Vagina (tissue), 2 donors: ENCODE measurements around the gene PSIP1. TPM values are rescaled to one million over a fixed set of nuclear protein-coding genes. Genes with fewer than 3 reads are reported as not detected.

Experiments used
- DNase-seq, 2 donors: peaks; one replicate each; pipeline ENCODE4 v3.0.0-alpha.2; 2017; ENCODE audit errors: extremely low spot score in 2 of 2
- H3K27ac ChIP-seq: fragments of 200-600 bp; sonication (generic); one replicate; pipeline ENCODE4 v1.5.1; 2019
- H3K27me3 ChIP-seq: fragments of 200-600 bp; sonication (generic); one replicate; pipeline ENCODE4 v1.5.1; 2019
- H3K36me3 ChIP-seq, 2 donors: fragments of 200-600 bp; sonication (generic); one replicate each; pipeline ENCODE4 v1.5.1; 2017 to 2019
- H3K4me1 ChIP-seq: fragments of 200-600 bp; sonication (generic); one replicate; pipeline ENCODE4 v1.5.1; 2019
- H3K4me3 ChIP-seq, 2 donors: fragments of 200-600 bp; sonication (generic); 1 replicate in 1 of 2; 2 replicates in 1 of 2; pipeline ENCODE4 v1.5.1; 2016 to 2019
- H3K9me3 ChIP-seq: fragments of 200-600 bp; sonication (generic); one replicate; pipeline ENCODE4 v1.5.1; 2019
- CTCF ChIP-seq, 3 experiments: fragments of 450-650 bp in 2 of 3; fragments of 200-600 bp in 1 of 3; sonication (generic) in 1 of 3; IDR thresholded peaks; one replicate each; pipeline ENCODE4 v1.5.1; 2017 to 2019; ENCODE audit warnings: antibody characterized with exemption in 3 of 3, mild to moderate bottlenecking in 2 of 3, moderate library complexity in 2 of 3
- POLR2A ChIP-seq, 2 donors: fragments of 450-650 bp; IDR thresholded peaks; one replicate each; pipeline ENCODE4 v1.6.1; 2017; ENCODE audit warnings: antibody characterized with exemption in 2 of 2, mild to moderate bottlenecking in 2 of 2, moderate library complexity in 2 of 2
- POLR2AphosphoS5 ChIP-seq, 2 donors: sonication (generic); formaldehyde crosslinking; IDR thresholded peaks; one replicate each; pipeline ENCODE4 v1.9.0; 2017; ENCODE audit warnings: antibody characterized with exemption in 2 of 2, mild to moderate bottlenecking in 2 of 2, low read depth in 1 of 2; ENCODE audit not compliant: insufficient read depth in 1 of 2
- intact Hi-C: fragments of 100-400 bp; cut with DNase I; formaldehyde crosslinking; loops from one replicate; pipeline ENCODE4 v1.15.1; 2023
- total RNA-seq: library from RNA; depleted of rRNA; stranded (reverse); fragments of >200 nt; gene quantifications from one replicate; pipeline ENCODE4 v1.2.3, GENCODE V29; 2016

Gene PSIP1
- total RNA-seq, 1 donor from 2014 or later: 63.8 TPM

GRCh38 chr9:15525958-15526357 is 15.2 kb upstream of the PSIP1 start:
- DNase-seq: no peak
- TF ChIP-seq POLR2A (IDR thresholded peaks at IDR 0.05): no peak
- TF ChIP-seq CTCF (IDR thresholded peaks at IDR 0.05): no peak
- no peak for TF ChIP-seq POLR2AphosphoS5 (IDR thresholded peaks at IDR 0.05; ENCODE audit: insufficient read depth in 1 of 2, low read depth in 1 of 2)
- H3K27ac ChIP-seq: no peak overlapping the region
- no peaks in the 10 kb centered on the region for H3K27me3 ChIP-seq
- intact Hi-C loops: no loop called here
- H3K36me3 ChIP-seq: no peaks in the 10 kb centered on the region
- no peaks in the 10 kb centered on the region for H3K9me3 ChIP-seq
- no peak overlapping the region for H3K4me3 ChIP-seq
- H3K4me1 ChIP-seq: no peaks in the 10 kb centered on the region

- intact Hi-C loops: no loop called here
- no peaks in the 10 kb centered on the region for H3K9me3 ChIP-seq
- TF ChIP-seq POLR2A (IDR thresholded peaks at IDR 0.05): no peak
- no peak for TF ChIP-seq CTCF (IDR thresholded peaks at IDR 0.05)
- TF ChIP-seq POLR2AphosphoS5 (IDR thresholded peaks at IDR 0.05; ENCODE audit: insufficient read depth in 1 of 2, low read depth in 1 of 2): no peak
- no peak for DNase-seq
- H3K27ac ChIP-seq: no peak overlapping the region
- H3K27me3 ChIP-seq: no peaks in the 10 kb centered on the region
- no peaks in the 10 kb centered on the region for H3K36me3 ChIP-seq
- no peak overlapping the region for H3K4me3 ChIP-seq
- H3K4me1 ChIP-seq: no peaks in the 10 kb centered on the region
These were observed 14.2 kb upstream of the PSIP1 start for GRCh38 chr9:15524845-15525455.

GRCh38 chr9:15522130-15522755 is 11.5 kb upstream of the PSIP1 start:
- no peaks in the 10 kb centered on the region for H3K27me3 ChIP-seq
- no peak overlapping the region for H3K4me3 ChIP-seq
- intact Hi-C loops: no loop called here
- H3K36me3 ChIP-seq: no peaks in the 10 kb centered on the region
- H3K4me1 ChIP-seq: no peaks in the 10 kb centered on the region
- no peaks in the 10 kb centered on the region for H3K9me3 ChIP-seq
- H3K27ac ChIP-seq: no peak overlapping the region
- no peak for DNase-seq
- no peak for TF ChIP-seq POLR2A (IDR thresholded peaks at IDR 0.05)
- no peak for TF ChIP-seq CTCF (IDR thresholded peaks at IDR 0.05)
- TF ChIP-seq POLR2AphosphoS5 (IDR thresholded peaks at IDR 0.05; ENCODE audit: insufficient read depth in 1 of 2, low read depth in 1 of 2): no peak

- TF ChIP-seq CTCF (IDR thresholded peaks at IDR 0.05) (no peak), POLR2A (IDR thresholded peaks at IDR 0.05) (no peak), POLR2AphosphoS5 (IDR thresholded peaks at IDR 0.05; ENCODE audit: insufficient read depth in 1 of 2, low read depth in 1 of 2) (no peak)
- H3K27me3 ChIP-seq: no peaks in the 10 kb centered on the region
- intact Hi-C loops: no loop called here
- H3K36me3 ChIP-seq: no peaks in the 10 kb centered on the region
- H3K4me3 ChIP-seq: no peak overlapping the region
- no peaks in the 10 kb centered on the region for H3K4me1 ChIP-seq
- no peak for DNase-seq
- no peak overlapping the region for H3K27ac ChIP-seq
- no peaks in the 10 kb centered on the region for H3K9me3 ChIP-seq
These were observed 10.5 kb upstream of the PSIP1 start for GRCh38 chr9:15521254-15521653.

GRCh38 chr9:15519831-15520230 is 9.1 kb upstream of the PSIP1 start:
- Histone ChIP-seq H3K27me3 (no peaks in the 10 kb centered on the region), H3K9me3 (no peaks in the 10 kb centered on the region), H3K4me1 (no peaks in the 10 kb centered on the region), H3K36me3 (no peaks in the 10 kb centered on the region), H3K27ac (no peak overlapping the region), H3K4me3 (no peak overlapping the region)
- intact Hi-C loops: loop anchor here (10.0 kb wide), 1 partner anchor 85 kb away; no protein-coding TSS in a partner anchor
- no peak for DNase-seq
- TF ChIP-seq CTCF (IDR thresholded peaks at IDR 0.05): no peak
- no peak for TF ChIP-seq POLR2A (IDR thresholded peaks at IDR 0.05)
- TF ChIP-seq POLR2AphosphoS5 (IDR thresholded peaks at IDR 0.05; ENCODE audit: insufficient read depth in 1 of 2, low read depth in 1 of 2): no peak
